Tibial nerve (tissue), 3 donors: ENCODE results near the gene SLC16A10.

Experiments used
- CTCF ChIP-seq, 5 experiments: fragments of 200-600 bp in 3 of 5; fragments of 450-650 bp in 2 of 5; sonication (generic) in 3 of 5; IDR thresholded peaks; one replicate each; pipeline ENCODE4 v1.5.1; 2016 to 2019; ENCODE audit warnings: antibody characterized with exemption in 5 of 5, mild to moderate bottlenecking in 3 of 5, moderate library complexity in 2 of 5
- POLR2A ChIP-seq, 2 donors: fragments of 450-650 bp; IDR thresholded peaks; one replicate each; pipeline ENCODE4 v1.6.1; 2017; ENCODE audit warnings: antibody characterized with exemption in 2 of 2, mild to moderate bottlenecking in 2 of 2, moderate library complexity in 2 of 2

- TF ChIP-seq CTCF (IDR thresholded peaks at IDR 0.05) (no peak), POLR2A (IDR thresholded peaks at IDR 0.05) (no peak)
Observed at GRCh38 chr6:111091987-111092386, 4.7 kb downstream of the SLC16A10 start.
